Motor neuron (in vitro differentiated cells): ENCODE results near the gene LRRC37A3. TPM values are rescaled to one million over a fixed set of nuclear protein-coding genes. Genes with fewer than 3 reads are reported as not detected.
A peak's percentile ranks its signal among the peaks of the same experiment; 100 is the strongest.
"Not testable (repeated sequence)": the region's sequence is repeated elsewhere in the genome, so short reads cannot be mapped to it uniquely, and the experiment has no call there.

Source experiments
- ATAC-seq, 8 experiments: fragments of 200-7000 bp; cut with Tn5 transposase; replicated peaks in 6 of 8; 2 replicates each; pipeline ENCODE4 v1.8.0; 2021; ENCODE audit warnings: mild to moderate bottlenecking in 8 of 8, moderate library complexity in 8 of 8
- H3K27ac ChIP-seq, 2 donors: fragments of 250-450 bp; sonication (Bioruptor Pico); 2 replicates each; pipeline ENCODE4 v1.9.0; 2021; ENCODE audit warnings: antibody characterized with exemption in 2 of 2, mild to moderate bottlenecking in 2 of 2, moderate library complexity in 1 of 2
- H3K4me1 ChIP-seq, 2 donors: fragments of 250-450 bp; sonication (Bioruptor Pico); replicated peaks in 1 of 2; 2 replicates each; pipeline ENCODE4 v1.6.1; 2021; ENCODE audit warnings: antibody characterized with exemption in 2 of 2, mild to moderate bottlenecking in 2 of 2, moderate library complexity in 1 of 2
- H3K4me3 ChIP-seq, 5 donors: fragments of 250-450 bp; sonication (Bioruptor Pico); 2 replicates each; pipeline ENCODE4 v1.9.0; 2021; ENCODE audit warnings: antibody characterized with exemption in 5 of 5, mild to moderate bottlenecking in 5 of 5, moderate library complexity in 4 of 5
- WGBS, 10 experiments: fragments of 450-650 bp; shearing (Covaris generic); methylation state at CpG; one replicate each; pipeline ENCODE4 v1.0.0; 2022; 5-methylcytosine and 5-hydroxymethylcytosine counted together
- in situ Hi-C, 9 experiments: fragments of 400-800 bp; cut with MboI; loops; one replicate each; pipeline ENCODE4 v1.15.0; 2021; ENCODE audit warnings: low sequenced_read_pairs in 9 of 9, low pct_unique_long_range_greater_than_20kb in 2 of 9; ENCODE audit not compliant: unreplicated experiment in 9 of 9
- total RNA-seq, 8 experiments: library from RNA; unstranded; fragments of 300-600 nt; gene quantifications; 2 replicates each; pipeline versions ENCODE4 v1.2.3 to v1.2.4, GENCODE V29; 2022

LRRC37A3 gene
- total RNA-seq, result 10 to 100 TPM in 3 of 8 experiments, 1 to 10 TPM in 5; 5.7 to 21.4 (median 8.7) TPM

GRCh38 chr17:64919289-64920025 is at the start of gene LRRC37A3:
Gene LRRC37A3 (minus strand): TSS chr17:64919478. CDS start chr17:64897257, 22,221 bp downstream.
- peak; percentile 96 to 99 (median 99) for ATAC-seq
- Histone ChIP-seq H3K27ac (peak within 1 kb of the TSS; percentile 85 to 97), H3K4me3 (peak within 1 kb of the TSS; percentile 54 to 100 (median 60))
- H3K4me1 ChIP-seq, in situ Hi-C loops: not testable (repeated sequence)
- WGBS, 10 experiments, result 0 to 100% (median 22%) methylated on average over 1 to 4 of the region's 70 CpGs; no CpG with 5 or more reads in 3 of the 10 experiments

GRCh38 chr17:64965873-64966287 is 46.6 kb upstream of the LRRC37A3 start:
- WGBS, 10 experiments, result 0 to 29% (median 10%) methylated on average over 1 to 3 of the region's 35 CpGs; no CpG with 5 or more reads in 6 of the 10 experiments
- in situ Hi-C loops, result loop anchor here in 1 of 9 experiments (25.0 kb wide), 1 partner anchor 554 kb away; no protein-coding TSS in a partner anchor
- Histone ChIP-seq H3K4me3 (peak overlapping the region; percentile 18 to 35 (median 29)), H3K4me1 (peaks cover 6 to 11% of the 10 kb centered on the region in 2 donors), H3K27ac (peak overlapping the region in 1 of 2 donors; percentile 48)
- ATAC-seq, result peak; percentile 95 to 98 (median 96)

GRCh38 chr17:64965256-64965872 is 46.1 kb upstream of the LRRC37A3 start:
- Histone ChIP-seq H3K4me3 (peak overlapping the region in 4 of 5 donors; percentile 22 to 35 (median 30)), H3K4me1 (peaks cover 6 to 11% of the 10 kb centered on the region in 2 donors)
- H3K27ac ChIP-seq, result not testable (repeated sequence)
- peak in 1 of 8 experiments; percentile 11 for ATAC-seq
- 22 to 100% (median 80%) methylated on average over 2 to 5 of the region's 14 CpGs; no CpG with 5 or more reads in 2 of the 10 experiments for WGBS, 10 experiments
- in situ Hi-C loops, result loop anchor here in 1 of 9 experiments (25.0 kb wide), 1 partner anchor 553 kb away; no protein-coding TSS in a partner anchor

- in situ Hi-C loops, result loop anchor here in 1 of 9 experiments (25.0 kb wide), 1 partner anchor 552 kb away; no protein-coding TSS in a partner anchor
- H3K4me3 ChIP-seq, result no peak overlapping the region
- WGBS, 10 experiments, result 30 to 100% (median 80%) methylated on average over 1 to 6 of the region's 9 CpGs; no CpG with 5 or more reads in 1 of the 10 experiments
Measured at GRCh38 chr17:64964796-64965195, 45.5 kb upstream of the LRRC37A3 start.

GRCh38 chr17:64963814-64964213 is 44.5 kb upstream of the LRRC37A3 start:
- peaks cover 6 to 11% of the 10 kb centered on the region in 2 donors for H3K4me1 ChIP-seq
- not testable (repeated sequence) for ATAC-seq, H3K4me3 ChIP-seq, H3K27ac ChIP-seq
- in situ Hi-C loops, result loop anchor here in 1 of 9 experiments (25.0 kb wide), 1 partner anchor 552 kb away; no protein-coding TSS in a partner anchor
- WGBS, 10 experiments, result 85 to 95% (median 93%) methylated on average over 2 of the region's 2 CpGs; no CpG with 5 or more reads in 5 of the 10 experiments

More at GRCh38 chr17:64964796-64965195, 45.5 kb upstream of the LRRC37A3 start:
- H3K4me1 ChIP-seq, result peaks cover 6 to 11% of the 10 kb centered on the region in 2 donors
- peak in 1 of 8 experiments; percentile 8 for ATAC-seq
- H3K27ac ChIP-seq, result no peak overlapping the region

- ATAC-seq, result peak; percentile 23 to 60 (median 48)
- not testable (repeated sequence) for H3K27ac ChIP-seq, H3K4me3 ChIP-seq
- WGBS, 10 experiments, result 0 to 24% (median 8%) methylated on average over 2 to 12 of the region's 13 CpGs; no CpG with 5 or more reads in 1 of the 10 experiments
- H3K4me1 ChIP-seq, result peaks cover 6 to 11% of the 10 kb centered on the region in 2 donors
- in situ Hi-C loops, result loop anchor here in 1 of 9 experiments (25.0 kb wide), 1 partner anchor 549 kb away; no protein-coding TSS in a partner anchor
Measured at GRCh38 chr17:64961563-64962378, 42.5 kb upstream of the LRRC37A3 start.

- no peak overlapping the region for H3K27ac ChIP-seq
- WGBS, 10 experiments, result 0 to 100% (median 6%) methylated on average over 1 of the region's 1 CpG; no CpG with 5 or more reads in 6 of the 10 experiments
- H3K4me1 ChIP-seq, result no peaks in the 10 kb centered on the region
- ATAC-seq, result peak in 3 of 8 experiments; percentile 77 to 89 (median 86)
- H3K4me3 ChIP-seq, result no peak overlapping the region
- in situ Hi-C loops, result loop anchor here in 1 of 9 experiments (25.0 kb wide), 1 partner anchor 540 kb away; no protein-coding TSS in a partner anchor
Measured at GRCh38 chr17:64951877-64952276, 32.6 kb upstream of the LRRC37A3 start.

GRCh38 chr17:64950871-64951270 is 31.6 kb upstream of the LRRC37A3 start:
- no peaks in the 10 kb centered on the region for H3K4me1 ChIP-seq
- WGBS, 10 experiments, result 83 to 100% (median 100%) methylated on average over 1 to 5 of the region's 5 CpGs; no CpG with 5 or more reads in 1 of the 10 experiments
- in situ Hi-C loops, result loop anchor here in 1 of 9 experiments (25.0 kb wide), 1 partner anchor 539 kb away; no protein-coding TSS in a partner anchor
- no peak overlapping the region for H3K4me3 ChIP-seq
- no peak for ATAC-seq
- H3K27ac ChIP-seq, result no peak overlapping the region

GRCh38 chr17:64947152-64947551 is 27.9 kb upstream of the LRRC37A3 start:
- H3K27ac ChIP-seq, result no peak overlapping the region
- no peaks in the 10 kb centered on the region for H3K4me1 ChIP-seq
- no peak overlapping the region for H3K4me3 ChIP-seq
- in situ Hi-C loops, result loop anchor here in 1 of 9 experiments (25.0 kb wide), 1 partner anchor 240 kb away; no protein-coding TSS in a partner anchor
- peak in 1 of 8 experiments; percentile 52 for ATAC-seq

GRCh38 chr17:64941761-64942160 is 22.5 kb upstream of the LRRC37A3 start:
- no peak overlapping the region for H3K27ac ChIP-seq
- no peaks in the 10 kb centered on the region for H3K4me1 ChIP-seq
- in situ Hi-C loops, result loop anchor here in 1 of 9 experiments (25.0 kb wide), 1 partner anchor 246 kb away; no protein-coding TSS in a partner anchor
- no peak overlapping the region for H3K4me3 ChIP-seq
- WGBS, 10 experiments, result 50 to 91% (median 75%) methylated on average over 1 to 2 of the region's 2 CpGs
- no peak for ATAC-seq

GRCh38 chr17:64941045-64941444 is 21.8 kb upstream of the LRRC37A3 start:
- Histone ChIP-seq H3K27ac (no peak overlapping the region), H3K4me3 (no peak overlapping the region), H3K4me1 (no peaks in the 10 kb centered on the region)
- ATAC-seq, result no peak
- in situ Hi-C loops, result loop anchor here in 1 of 9 experiments (25.0 kb wide), 1 partner anchor 246 kb away; no protein-coding TSS in a partner anchor
- WGBS, 10 experiments, result 20 to 90% (median 72%) methylated on average over 1 to 3 of the region's 3 CpGs; no CpG with 5 or more reads in 3 of the 10 experiments

GRCh38 chr17:64940055-64940454 is 20.8 kb upstream of the LRRC37A3 start:
- in situ Hi-C loops, result loop anchor here in 1 of 9 experiments (25.0 kb wide), 1 partner anchor 247 kb away; no protein-coding TSS in a partner anchor
- H3K27ac ChIP-seq, result no peak overlapping the region

More at GRCh38 chr17:64940055-64940454, 20.8 kb upstream of the LRRC37A3 start:
- H3K4me1 ChIP-seq, result no peaks in the 10 kb centered on the region
- H3K4me3 ChIP-seq, result no peak overlapping the region
- 80 to 100% (median 91%) methylated on average over 1 to 4 of the region's 4 CpGs; no CpG with 5 or more reads in 5 of the 10 experiments for WGBS, 10 experiments
- ATAC-seq, result no peak
